Sigmoid colon (tissue), 4 donors: ENCODE data around the gene MYO1H.

ENCODE experiments used
- EP300 ChIP-seq, 4 donors: sonication (generic); formaldehyde crosslinking; IDR thresholded peaks; one replicate each; pipeline ENCODE4 v1.6.1; 2017; ENCODE audit warnings: antibody characterized with exemption in 4 of 4
- POLR2A ChIP-seq, 2 donors: fragments of 450-650 bp; IDR thresholded peaks; one replicate each; pipeline ENCODE4 v1.6.1; 2016; ENCODE audit warnings: antibody characterized with exemption in 2 of 2, mild to moderate bottlenecking in 2 of 2, moderate library complexity in 2 of 2
- POLR2AphosphoS5 ChIP-seq, 4 donors: sonication (generic); formaldehyde crosslinking; IDR thresholded peaks; one replicate each; pipeline ENCODE4 v1.6.1; 2017; ENCODE audit warnings: antibody characterized with exemption in 4 of 4
- TF ChIP-seq, protein P1 (sequence below), 4 experiments: fragments of 450-650 bp in 3 of 4; fragments of 200-600 bp in 1 of 4; IDR thresholded peaks; one replicate each; pipeline ENCODE4 v1.5.1; 2016 to 2019; ENCODE audit warnings: antibody characterized with exemption in 4 of 4, mild to moderate bottlenecking in 3 of 4, moderate library complexity in 2 of 4

- TF ChIP-seq, protein P1, sequence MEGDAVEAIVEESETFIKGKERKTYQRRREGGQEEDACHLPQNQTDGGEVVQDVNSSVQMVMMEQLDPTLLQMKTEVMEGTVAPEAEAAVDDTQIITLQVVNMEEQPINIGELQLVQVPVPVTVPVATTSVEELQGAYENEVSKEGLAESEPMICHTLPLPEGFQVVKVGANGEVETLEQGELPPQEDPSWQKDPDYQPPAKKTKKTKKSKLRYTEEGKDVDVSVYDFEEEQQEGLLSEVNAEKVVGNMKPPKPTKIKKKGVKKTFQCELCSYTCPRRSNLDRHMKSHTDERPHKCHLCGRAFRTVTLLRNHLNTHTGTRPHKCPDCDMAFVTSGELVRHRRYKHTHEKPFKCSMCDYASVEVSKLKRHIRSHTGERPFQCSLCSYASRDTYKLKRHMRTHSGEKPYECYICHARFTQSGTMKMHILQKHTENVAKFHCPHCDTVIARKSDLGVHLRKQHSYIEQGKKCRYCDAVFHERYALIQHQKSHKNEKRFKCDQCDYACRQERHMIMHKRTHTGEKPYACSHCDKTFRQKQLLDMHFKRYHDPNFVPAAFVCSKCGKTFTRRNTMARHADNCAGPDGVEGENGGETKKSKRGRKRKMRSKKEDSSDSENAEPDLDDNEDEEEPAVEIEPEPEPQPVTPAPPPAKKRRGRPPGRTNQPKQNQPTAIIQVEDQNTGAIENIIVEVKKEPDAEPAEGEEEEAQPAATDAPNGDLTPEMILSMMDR (IDR thresholded peaks at IDR 0.05), result no peak
- TF ChIP-seq POLR2A (IDR thresholded peaks at IDR 0.05) (no peak), EP300 (IDR thresholded peaks at IDR 0.05) (no peak), POLR2AphosphoS5 (IDR thresholded peaks at IDR 0.05) (no peak)
These were observed 16.3 kb upstream of the MYO1H start for GRCh38 chr12:109331301-109331952.
